ENCODE results near the gene OXSR1.

- TF ChIP-seq SUPT20H (IDR thresholded peaks at IDR 0.05; ENCODE audit: borderline replicate concordance, control insufficient read depth, low read depth, low read length), result no peak
- no peak for TF ChIP-seq PRDM15 (CRISPR knock-in tag; IDR thresholded peaks at IDR 0.05)
- TF ChIP-seq POLR2A (IDR thresholded peaks at IDR 0.05; ENCODE audit: low read depth, low read length), result no peak
- TF ChIP-seq REST (IDR thresholded peaks at IDR 0.05; ENCODE audit: low read depth, low read length), result no peak
- TF ChIP-seq CTCF (IDR thresholded peaks at IDR 0.05 in 2 of 3, conservative IDR thresholded peaks at IDR 0.05 in 1 of 3; ENCODE audit: control insufficient read depth in 2 of 3, extremely low read depth in 1 of 3, insufficient read depth in 1 of 3, low read depth in 3 of 3, low read length in 3 of 3), result no peak
- TF ChIP-seq FOS (IDR thresholded peaks at IDR 0.05; ENCODE audit: borderline replicate concordance, extremely low read depth, insufficient read length), result no peak
- TF ChIP-seq CREM (IDR thresholded peaks at IDR 0.05; ENCODE audit: low read depth), result no peak
- no peak for TF ChIP-seq RCOR1 (conservative IDR thresholded peaks at IDR 0.05; ENCODE audit: low read depth, low read length)
- TF ChIP-seq IRF4 (IDR thresholded peaks at IDR 0.05; ENCODE audit: low read depth, low read length), result no peak
- no peak for TF ChIP-seq ZBTB40 (IDR thresholded peaks at IDR 0.05; ENCODE audit: borderline replicate concordance)
- TF ChIP-seq USF2 (IDR thresholded peaks at IDR 0.05; ENCODE audit: borderline replicate concordance, low read depth, low read length), result no peak
Measured at GRCh38 chr3:38152609-38153008, 12.7 kb upstream of the OXSR1 start.

Data from GM12878 (cell line).